Mucosa of descending colon (tissue), 3 donors: ENCODE measurements around the gene HSD3B7. TPM values are rescaled to one million over a fixed set of nuclear protein-coding genes. Genes with fewer than 3 reads are reported as not detected.
A peak's percentile ranks its signal among the peaks of the same experiment; 100 is the strongest.

Experiments
- ATAC-seq: fragments of 200-7000 bp; cut with Tn5 transposase; one replicate; pipeline ENCODE4 v1.9.1; 2020; ENCODE audit warnings: mild to moderate bottlenecking, moderate library complexity
- DNase-seq, 3 donors: peaks; one replicate each; pipeline ENCODE4 v3.0.0-alpha.2; 2020
- H3K36me3 ChIP-seq: fragments of 200-600 bp; one replicate; pipeline ENCODE4 v1.8.0; 2021; ENCODE audit warnings: low read depth, mild to moderate bottlenecking
- H3K4me1 ChIP-seq: fragments of 200-600 bp; one replicate; pipeline ENCODE4 v1.8.0; 2021; ENCODE audit warnings: low read depth, mild to moderate bottlenecking
- H3K4me3 ChIP-seq: fragments of 200-600 bp; one replicate; pipeline ENCODE4 v1.8.0; 2021; ENCODE audit warnings: mild to moderate bottlenecking
- H3K9me3 ChIP-seq: fragments of 200-600 bp; one replicate; pipeline ENCODE4 v1.8.0; 2021; ENCODE audit warnings: mild to moderate bottlenecking
- intact Hi-C, 2 donors: fragments of 100-400 bp; cut with DNase I in 1 of 2; cut with micrococcal nuclease in 1 of 2; formaldehyde crosslinking; loops; one replicate each; pipeline versions ENCODE4 v1.11.0 to v1.11.1; 2022; cut with DNase I, micrococcal nuclease
- total RNA-seq, 3 donors: library from RNA; stranded (reverse); fragmentation: NEBNext Ultra II Directional in 2 of 3; extraction: Animal tissue kit (Norgen Biotek cat#: 25700) in 2 of 3; gene quantifications; one replicate each; pipeline versions ENCODE4 v1.2.1 to v1.2.4, GENCODE V29; 2021 to 2023
- TF ChIP-seq, protein P1 (sequence below): fragments of 200-600 bp; IDR thresholded peaks from one replicate; pipeline ENCODE4 v1.8.0; 2022; ENCODE audit warnings: antibody characterized with exemption, mild to moderate bottlenecking
- donor health status: DM: no; HTN: no; CAD: no; lungs with moderate emphysema.
- donor health status: DM: no; HTN: no; CAD: no.
- donor health status: DM: no; HTN: yes; CAD: no.

Gene HSD3B7
- total RNA-seq, 3 donors from 2014 or later: 16.5 to 27.7 (median 23.2) TPM

DNA sequence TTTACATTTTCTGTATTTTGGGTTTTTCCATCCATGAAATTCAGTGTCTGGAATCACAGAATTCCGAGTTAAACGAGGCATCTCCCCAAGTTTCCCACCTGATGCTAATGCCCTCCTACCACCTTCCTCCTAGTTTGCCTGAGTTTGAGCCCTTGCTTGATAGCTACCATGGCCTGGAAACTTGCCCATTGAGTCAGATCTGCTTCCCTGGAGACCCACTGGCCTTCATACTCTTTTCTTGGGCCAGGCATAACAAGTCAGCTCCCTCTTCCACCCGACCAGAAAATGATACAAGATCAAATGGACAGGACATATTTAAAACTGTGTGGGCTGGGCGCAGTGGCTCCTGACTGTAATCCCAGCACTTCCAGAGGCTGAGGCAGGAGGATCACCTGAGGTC, 17.2 kb upstream of the HSD3B7 start:
- intact Hi-C loops: no loop called here
- ATAC-seq (no peak), DNase-seq (no peak)
- TF ChIP-seq, protein P1, sequence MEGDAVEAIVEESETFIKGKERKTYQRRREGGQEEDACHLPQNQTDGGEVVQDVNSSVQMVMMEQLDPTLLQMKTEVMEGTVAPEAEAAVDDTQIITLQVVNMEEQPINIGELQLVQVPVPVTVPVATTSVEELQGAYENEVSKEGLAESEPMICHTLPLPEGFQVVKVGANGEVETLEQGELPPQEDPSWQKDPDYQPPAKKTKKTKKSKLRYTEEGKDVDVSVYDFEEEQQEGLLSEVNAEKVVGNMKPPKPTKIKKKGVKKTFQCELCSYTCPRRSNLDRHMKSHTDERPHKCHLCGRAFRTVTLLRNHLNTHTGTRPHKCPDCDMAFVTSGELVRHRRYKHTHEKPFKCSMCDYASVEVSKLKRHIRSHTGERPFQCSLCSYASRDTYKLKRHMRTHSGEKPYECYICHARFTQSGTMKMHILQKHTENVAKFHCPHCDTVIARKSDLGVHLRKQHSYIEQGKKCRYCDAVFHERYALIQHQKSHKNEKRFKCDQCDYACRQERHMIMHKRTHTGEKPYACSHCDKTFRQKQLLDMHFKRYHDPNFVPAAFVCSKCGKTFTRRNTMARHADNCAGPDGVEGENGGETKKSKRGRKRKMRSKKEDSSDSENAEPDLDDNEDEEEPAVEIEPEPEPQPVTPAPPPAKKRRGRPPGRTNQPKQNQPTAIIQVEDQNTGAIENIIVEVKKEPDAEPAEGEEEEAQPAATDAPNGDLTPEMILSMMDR: no peak
- Histone ChIP-seq H3K4me3 (no peak overlapping the region), H3K4me1 (no peaks in the 10 kb centered on the region), H3K9me3 (no peaks in the 10 kb centered on the region), H3K36me3 (peaks cover 5% of the 10 kb centered on the region)

DNA sequence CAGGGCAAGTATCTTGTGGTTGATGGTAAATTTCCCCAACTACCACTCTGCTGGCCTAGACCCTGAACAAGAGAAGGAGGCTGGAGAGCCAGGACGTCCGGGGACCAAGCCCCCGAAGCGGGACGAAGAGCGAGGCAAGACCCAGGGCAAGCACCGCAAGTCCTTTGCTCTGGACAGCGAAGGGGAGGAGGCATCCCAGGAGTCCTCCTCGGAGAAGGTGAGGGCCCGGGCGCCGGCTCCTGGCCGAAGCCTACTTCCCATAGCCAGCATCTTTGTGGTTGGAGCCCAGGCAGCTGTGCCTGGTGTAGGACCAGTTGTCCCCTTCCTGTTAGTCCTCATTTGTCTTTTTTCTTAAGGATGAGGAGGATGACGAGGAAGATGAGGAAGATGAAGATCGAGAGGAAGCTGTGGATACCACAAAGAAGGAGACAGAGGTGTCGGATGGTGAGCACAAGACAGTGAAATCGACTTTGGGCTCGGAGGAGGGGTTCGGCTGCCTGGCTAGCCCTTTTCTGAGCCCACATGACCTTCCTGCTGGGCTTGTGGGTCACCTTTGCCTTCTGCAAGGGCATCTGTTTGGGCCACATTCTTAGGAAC, 15.7 kb upstream of the HSD3B7 start:
- Histone ChIP-seq H3K4me1 (no peaks in the 10 kb centered on the region), H3K9me3 (no peaks in the 10 kb centered on the region), H3K36me3 (peaks cover 10% of the 10 kb centered on the region), H3K4me3 (no peak overlapping the region)
- ATAC-seq (no peak), DNase-seq (no peak)
- TF ChIP-seq, protein P1: no peak
- intact Hi-C loops: no loop called here

DNA sequence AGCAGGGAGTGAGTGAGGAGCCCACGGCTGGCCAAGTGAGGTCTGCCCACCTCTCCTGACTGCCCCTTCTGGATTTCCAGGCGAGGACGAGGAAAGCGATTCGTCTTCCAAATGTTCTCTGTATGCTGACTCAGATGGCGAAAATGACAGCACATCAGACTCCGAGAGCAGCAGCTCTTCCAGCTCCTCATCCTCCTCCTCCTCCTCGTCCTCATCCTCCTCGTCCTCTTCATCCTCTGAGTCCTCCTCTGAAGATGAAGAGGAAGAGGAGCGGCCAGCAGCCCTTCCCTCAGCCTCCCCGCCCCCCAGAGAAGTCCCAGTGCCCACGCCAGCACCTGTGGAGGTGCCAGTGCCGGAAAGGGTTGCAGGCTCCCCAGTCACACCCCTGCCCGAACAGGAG, 13.7 kb upstream of the HSD3B7 start:
- ATAC-seq (no peak), DNase-seq (no peak)
- Histone ChIP-seq H3K4me1 (no peaks in the 10 kb centered on the region), H3K36me3 (peaks cover 4% of the 10 kb centered on the region), H3K4me3 (no peak overlapping the region), H3K9me3 (no peaks in the 10 kb centered on the region)
- intact Hi-C loops: no loop called here
- TF ChIP-seq, protein P1: no peak

DNA sequence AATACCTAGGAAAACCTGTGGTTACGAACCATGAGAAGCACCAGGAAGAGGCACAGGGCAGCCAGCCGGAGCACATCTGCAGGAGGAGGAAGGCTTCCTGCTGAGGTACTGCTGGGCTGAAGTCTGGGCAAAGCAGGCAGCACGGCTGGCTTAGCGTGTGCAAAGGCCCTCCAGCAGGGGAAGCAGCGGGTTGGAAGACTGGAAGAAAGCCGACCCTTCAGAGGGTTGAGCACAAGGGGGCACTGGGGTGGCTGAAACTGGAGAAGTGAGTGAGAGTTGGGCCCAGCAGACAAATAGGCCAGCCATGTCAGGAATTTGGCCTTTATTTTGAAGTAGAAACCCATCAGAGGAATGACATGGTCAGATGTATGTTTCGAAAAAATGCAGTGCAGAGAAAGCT, 12.1 kb upstream of the HSD3B7 start:
- ATAC-seq (no peak), DNase-seq (no peak)
- TF ChIP-seq, protein P1: no peak
- intact Hi-C loops: no loop called here
- no peak overlapping the region for H3K4me3 ChIP-seq
- peaks cover 4% of the 10 kb centered on the region for H3K36me3 ChIP-seq
- no peaks in the 10 kb centered on the region for H3K4me1 ChIP-seq
- no peaks in the 10 kb centered on the region for H3K9me3 ChIP-seq

DNA sequence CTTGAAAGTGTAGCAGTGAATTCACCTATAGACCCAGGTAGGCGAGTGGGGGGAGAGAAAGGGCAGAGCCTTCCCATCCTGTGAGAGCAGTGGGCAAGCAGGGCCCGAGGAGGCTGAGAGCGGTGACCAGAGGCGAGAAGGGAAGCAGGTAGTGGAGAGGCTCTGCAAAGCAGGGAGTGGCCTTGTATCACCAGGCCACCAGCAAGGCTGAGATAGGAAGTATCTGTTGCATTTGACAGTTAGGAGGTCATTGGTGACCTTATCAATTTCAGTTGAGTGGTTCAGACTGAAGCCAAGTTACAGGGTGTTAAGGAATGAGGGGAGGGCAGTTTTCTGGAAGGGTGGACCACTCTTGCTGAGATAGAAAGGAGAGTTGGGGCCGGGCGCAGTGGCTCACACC, 10.7 kb upstream of the HSD3B7 start:
- Histone ChIP-seq H3K4me3 (no peak overlapping the region), H3K36me3 (peaks cover 4% of the 10 kb centered on the region), H3K4me1 (no peaks in the 10 kb centered on the region), H3K9me3 (no peaks in the 10 kb centered on the region)
- intact Hi-C loops: no loop called here
- ATAC-seq (no peak), DNase-seq (no peak)
- TF ChIP-seq, protein P1: no peak

DNA sequence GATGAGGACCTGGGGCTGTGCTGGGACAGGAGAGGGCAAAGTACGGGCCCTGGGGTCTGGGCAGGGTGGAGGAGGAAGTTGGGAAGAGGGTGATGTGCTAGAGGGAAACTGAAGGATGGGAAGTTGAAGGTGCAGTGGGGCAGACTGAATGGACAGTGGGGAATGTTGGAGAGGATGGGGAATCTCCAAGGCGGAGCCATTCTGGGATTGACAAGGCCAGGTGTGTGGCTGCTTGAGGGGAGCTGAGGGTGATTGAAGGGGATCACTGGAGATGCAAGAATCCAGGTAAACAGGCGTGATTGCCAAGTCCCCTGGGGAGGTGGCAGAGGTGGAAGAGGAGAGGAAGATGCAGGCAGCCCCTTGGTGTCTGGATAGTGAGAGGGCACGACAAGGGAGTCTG, 8.5 kb upstream of the HSD3B7 start:
- Histone ChIP-seq H3K36me3 (peaks cover 4% of the 10 kb centered on the region), H3K9me3 (no peaks in the 10 kb centered on the region), H3K4me1 (no peaks in the 10 kb centered on the region), H3K4me3 (no peak overlapping the region)
- intact Hi-C loops: no loop called here
- no peak for DNase-seq
- TF ChIP-seq, protein P1: no peak
- peak; percentile 47 for ATAC-seq
